Suprapubic skin (tissue), 4 donors: Measurements from ENCODE around the gene ANKRD6. TPM values are rescaled to one million over a fixed set of nuclear protein-coding genes. Genes with fewer than 3 reads are reported as not detected.

ENCODE experiments used
- DNase-seq, 2 donors: peaks; one replicate each; pipeline ENCODE4 v3.0.0-alpha.2; 2019; ENCODE audit warnings: low spot score in 2 of 2
- H3K27ac ChIP-seq: fragments of 200-600 bp; sonication (generic); one replicate; pipeline ENCODE4 v1.5.1; 2019
- H3K27me3 ChIP-seq: fragments of 200-600 bp; sonication (generic); one replicate; pipeline ENCODE4 v1.5.1; 2019
- H3K36me3 ChIP-seq: fragments of 200-600 bp; sonication (generic); one replicate; pipeline ENCODE4 v1.5.1; 2019
- H3K4me1 ChIP-seq: fragments of 200-600 bp; sonication (generic); one replicate; pipeline ENCODE4 v1.5.1; 2019
- H3K4me3 ChIP-seq: fragments of 200-600 bp; sonication (generic); one replicate; pipeline ENCODE4 v1.5.1; 2019; ENCODE audit warnings: mild to moderate bottlenecking
- H3K9me3 ChIP-seq: fragments of 200-600 bp; sonication (generic); one replicate; pipeline ENCODE4 v1.5.1; 2019
- EP300 ChIP-seq: sonication (generic); formaldehyde crosslinking; IDR thresholded peaks from one replicate; pipeline ENCODE4 v1.6.1; 2017; ENCODE audit warnings: antibody characterized with exemption
- POLR2A ChIP-seq, 2 donors: fragments of 450-650 bp; IDR thresholded peaks; one replicate each; pipeline ENCODE4 v1.6.1; 2017; ENCODE audit warnings: antibody characterized with exemption in 2 of 2, mild to moderate bottlenecking in 2 of 2, moderate library complexity in 2 of 2
- POLR2AphosphoS5 ChIP-seq, 3 donors: sonication (generic); formaldehyde crosslinking; IDR thresholded peaks; one replicate each; pipeline ENCODE4 v1.6.1; 2017; ENCODE audit warnings: antibody characterized with exemption in 3 of 3
- WGBS: methylation state at CpG from one replicate; pipeline ENCODE4 v1.1.5; 2018; 5-methylcytosine and 5-hydroxymethylcytosine counted together
- total RNA-seq, 4 donors: library from RNA; depleted of rRNA; stranded (reverse); fragments of >200 nt; gene quantifications; one replicate each; pipeline ENCODE4 v1.1.0, GENCODE V29; 2016
- TF ChIP-seq, protein P1 (sequence below), 2 donors: fragments of 200-600 bp in 1 of 2; fragments of 450-650 bp in 1 of 2; sonication (generic) in 1 of 2; IDR thresholded peaks; one replicate each; pipeline ENCODE4 v1.5.1; 2016 to 2019; ENCODE audit warnings: antibody characterized with exemption in 2 of 2, mild to moderate bottlenecking in 1 of 2, moderate library complexity in 1 of 2

ANKRD6 gene
- total RNA-seq, 4 donors from 2014 or later, result 3.4 to 6.9 (median 5.4) TPM

DNA sequence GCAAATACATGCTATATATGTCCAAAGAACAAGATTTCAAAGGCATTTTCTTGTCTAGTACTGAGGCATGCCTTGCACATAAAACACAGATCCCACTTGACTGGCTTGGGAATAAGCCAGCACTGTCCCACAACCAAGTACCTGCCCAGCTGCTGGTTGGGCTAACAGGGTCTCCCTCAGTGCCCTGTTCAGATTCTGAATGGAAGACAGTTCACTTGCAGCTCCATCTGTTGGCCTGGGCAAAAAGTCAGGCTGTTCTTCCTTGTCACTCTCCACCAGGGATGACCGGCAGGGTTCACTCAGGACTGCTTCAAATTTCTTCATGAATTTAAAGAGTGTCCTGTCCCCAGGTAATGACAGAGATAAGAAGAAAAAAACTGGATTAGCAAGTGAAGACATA is 250.0 kb downstream of the ANKRD6 start:
- 100% methylated on average over 1 of the region's 1 CpG for WGBS

More for the DNA sequence above, 250.0 kb downstream of the ANKRD6 start:
- H3K4me3 ChIP-seq, result no peak overlapping the region
- TF ChIP-seq POLR2A (IDR thresholded peaks at IDR 0.05) (no peak), POLR2AphosphoS5 (IDR thresholded peaks at IDR 0.05) (no peak), EP300 (no peak)
- TF ChIP-seq, protein P1, sequence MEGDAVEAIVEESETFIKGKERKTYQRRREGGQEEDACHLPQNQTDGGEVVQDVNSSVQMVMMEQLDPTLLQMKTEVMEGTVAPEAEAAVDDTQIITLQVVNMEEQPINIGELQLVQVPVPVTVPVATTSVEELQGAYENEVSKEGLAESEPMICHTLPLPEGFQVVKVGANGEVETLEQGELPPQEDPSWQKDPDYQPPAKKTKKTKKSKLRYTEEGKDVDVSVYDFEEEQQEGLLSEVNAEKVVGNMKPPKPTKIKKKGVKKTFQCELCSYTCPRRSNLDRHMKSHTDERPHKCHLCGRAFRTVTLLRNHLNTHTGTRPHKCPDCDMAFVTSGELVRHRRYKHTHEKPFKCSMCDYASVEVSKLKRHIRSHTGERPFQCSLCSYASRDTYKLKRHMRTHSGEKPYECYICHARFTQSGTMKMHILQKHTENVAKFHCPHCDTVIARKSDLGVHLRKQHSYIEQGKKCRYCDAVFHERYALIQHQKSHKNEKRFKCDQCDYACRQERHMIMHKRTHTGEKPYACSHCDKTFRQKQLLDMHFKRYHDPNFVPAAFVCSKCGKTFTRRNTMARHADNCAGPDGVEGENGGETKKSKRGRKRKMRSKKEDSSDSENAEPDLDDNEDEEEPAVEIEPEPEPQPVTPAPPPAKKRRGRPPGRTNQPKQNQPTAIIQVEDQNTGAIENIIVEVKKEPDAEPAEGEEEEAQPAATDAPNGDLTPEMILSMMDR (IDR thresholded peaks at IDR 0.05), result no peak
- H3K27ac ChIP-seq, result no peak overlapping the region
- no peaks in the 10 kb centered on the region for H3K4me1 ChIP-seq
- no peak for DNase-seq
- no peaks in the 10 kb centered on the region for H3K27me3 ChIP-seq
- no peaks in the 10 kb centered on the region for H3K9me3 ChIP-seq
- peaks cover 97% of the 10 kb centered on the region for H3K36me3 ChIP-seq

Other genes with a start within 250 kb of the ANKRD6 start
- gene GABRR1, start 215.8 kb upstream of the ANKRD6 start, total RNA-seq, result under 1 TPM in 2 of 4 donors, not detected in 2; 0.48 to 0.52 TPM
- under 1 TPM in 1 of 4 donors, not detected in 3; 0.89 TPM for gene GABRR2, start 117.9 kb upstream of the ANKRD6 start, total RNA-seq
- 10 to 100 TPM; 18.7 to 26.1 (median 20.6) TPM for gene UBE2J1, start 80.4 kb upstream of the ANKRD6 start, total RNA-seq
- 10 to 100 TPM; 13.7 to 24.3 (median 17.9) TPM for gene RRAGD, start 20.9 kb upstream of the ANKRD6 start, total RNA-seq
- 10 to 100 TPM in 3 of 4 donors, 1 to 10 TPM in 1; 8.1 to 19.5 (median 14.4) TPM for gene LYRM2, start 205.6 kb downstream of the ANKRD6 start, total RNA-seq